ENCODE measurements around the gene TLK1.

GRCh38 chr2:171004833-171005232 is 155.9 kb downstream of the TLK1 start:
- no peak for TF ChIP-seq GATA2 (IDR thresholded peaks at IDR 0.05; ENCODE audit: low read depth, low read length)
- no peak for TF ChIP-seq GATA3 (IDR thresholded peaks at IDR 0.05; ENCODE audit: low read depth, low read length)
